HL-60/S4 treated with phorbol 12-myristate 13-acetate at 8.2 ng/mL for 4 days and 3 days (cell line): Measurements from ENCODE around the gene TMEM271.
"Not testable (repeated sequence)": the region's sequence is repeated elsewhere in the genome, so short reads cannot be mapped to it uniquely, and the experiment has no call there.

ENCODE experiments used
- in situ Hi-C: fragments of 300-500 bp; cut with MboI; formaldehyde crosslinking; loops from 2 replicates; pipeline ENCODE4 v1.15.0; 2022; ENCODE audit warnings: low sequenced_read_pairs

The TMEM271 gene

DNA sequence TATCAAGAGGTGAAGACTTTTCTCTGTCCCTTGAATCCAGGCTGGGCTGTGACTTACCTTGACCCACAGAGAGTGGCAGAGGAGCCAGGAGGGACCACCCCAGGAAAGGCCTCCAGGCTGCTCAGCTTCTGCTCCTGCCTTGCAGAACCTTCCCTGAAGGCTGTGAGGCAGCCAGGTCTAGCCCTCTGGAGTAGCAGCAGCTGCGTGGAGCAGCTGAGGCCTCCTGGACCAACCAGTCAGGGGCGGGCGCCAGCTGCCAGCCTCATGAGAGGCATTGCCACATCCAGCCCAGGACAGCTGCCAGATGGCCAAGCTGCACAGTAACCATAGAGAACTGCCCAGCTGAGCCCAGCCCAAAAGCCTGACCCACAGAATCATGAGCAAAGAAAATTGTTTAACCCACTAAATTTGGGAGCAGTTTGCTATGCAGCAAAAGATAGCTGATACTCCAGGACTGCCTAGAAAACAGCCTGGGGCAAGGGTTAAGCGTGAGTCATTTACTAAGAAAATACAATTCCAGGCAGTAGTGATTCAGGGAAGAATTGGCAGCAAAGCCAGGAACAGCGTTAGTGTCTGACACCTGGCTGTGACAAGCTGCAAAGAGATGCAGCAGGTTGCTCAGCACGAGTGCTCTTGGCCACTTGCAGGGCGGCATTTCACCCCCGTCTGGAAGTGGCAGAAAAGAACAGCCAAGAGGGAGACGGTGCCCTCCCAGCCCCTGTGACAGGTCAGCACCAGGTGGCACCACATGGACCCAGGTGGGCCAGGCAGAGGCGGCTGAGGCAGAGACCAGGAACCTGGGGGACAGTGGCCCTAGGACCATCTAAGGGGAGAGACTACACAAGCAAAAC, 34.5 kb upstream of the TMEM271 start:
- in situ Hi-C loops = no loop called here

DNA sequence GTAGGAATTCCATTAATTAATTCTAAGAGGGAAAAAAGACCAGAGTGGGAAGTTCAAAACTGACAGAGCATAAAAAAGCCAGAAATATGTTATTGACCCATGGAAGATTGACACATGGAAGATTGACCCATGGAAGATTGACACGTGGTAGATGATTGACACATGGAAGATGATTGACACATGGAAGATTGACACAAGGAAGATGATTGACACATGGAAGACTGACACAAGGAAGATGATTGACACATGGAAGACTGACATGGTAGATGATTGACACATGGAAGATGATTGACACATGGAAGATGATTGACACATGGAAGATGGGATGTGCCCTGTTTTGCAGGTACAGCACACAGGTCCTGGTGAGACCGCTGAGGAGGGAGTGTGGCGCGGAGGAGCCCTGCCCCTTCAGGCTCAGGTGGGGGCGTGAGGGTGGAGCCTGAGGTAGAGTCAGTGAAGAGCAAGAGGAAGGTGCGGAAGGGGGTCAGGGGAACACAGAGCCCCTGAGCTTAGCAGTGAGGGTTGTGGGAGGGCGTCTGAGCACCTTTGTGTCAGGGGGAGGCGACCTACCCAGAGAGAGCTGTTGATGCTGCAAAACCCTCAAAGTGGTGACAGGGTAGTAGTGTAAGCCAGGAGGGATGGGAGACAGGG, 33.4 kb upstream of the TMEM271 start:
- in situ Hi-C loops = no loop called here

DNA sequence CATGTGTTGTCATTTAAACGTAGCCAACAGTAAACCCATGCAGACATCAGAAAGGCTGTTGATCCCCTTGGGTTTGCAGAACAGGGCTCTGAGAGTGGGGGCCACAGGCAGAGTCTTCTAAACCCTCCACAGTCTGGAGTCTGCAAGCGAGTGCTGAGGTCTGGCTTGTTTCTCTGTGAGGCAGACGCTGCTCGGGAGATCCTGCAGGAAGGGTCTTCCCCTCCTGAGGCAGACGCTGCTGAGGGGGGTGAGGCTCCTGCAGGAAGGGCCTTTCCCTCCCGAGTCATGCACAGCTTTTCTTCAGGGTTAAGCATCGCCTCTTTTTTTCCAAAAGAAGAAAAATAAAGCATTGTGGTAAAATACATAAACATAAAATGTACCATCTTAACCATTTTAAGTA, 32.1 kb upstream of the TMEM271 start:
- in situ Hi-C loops = no loop called here

DNA sequence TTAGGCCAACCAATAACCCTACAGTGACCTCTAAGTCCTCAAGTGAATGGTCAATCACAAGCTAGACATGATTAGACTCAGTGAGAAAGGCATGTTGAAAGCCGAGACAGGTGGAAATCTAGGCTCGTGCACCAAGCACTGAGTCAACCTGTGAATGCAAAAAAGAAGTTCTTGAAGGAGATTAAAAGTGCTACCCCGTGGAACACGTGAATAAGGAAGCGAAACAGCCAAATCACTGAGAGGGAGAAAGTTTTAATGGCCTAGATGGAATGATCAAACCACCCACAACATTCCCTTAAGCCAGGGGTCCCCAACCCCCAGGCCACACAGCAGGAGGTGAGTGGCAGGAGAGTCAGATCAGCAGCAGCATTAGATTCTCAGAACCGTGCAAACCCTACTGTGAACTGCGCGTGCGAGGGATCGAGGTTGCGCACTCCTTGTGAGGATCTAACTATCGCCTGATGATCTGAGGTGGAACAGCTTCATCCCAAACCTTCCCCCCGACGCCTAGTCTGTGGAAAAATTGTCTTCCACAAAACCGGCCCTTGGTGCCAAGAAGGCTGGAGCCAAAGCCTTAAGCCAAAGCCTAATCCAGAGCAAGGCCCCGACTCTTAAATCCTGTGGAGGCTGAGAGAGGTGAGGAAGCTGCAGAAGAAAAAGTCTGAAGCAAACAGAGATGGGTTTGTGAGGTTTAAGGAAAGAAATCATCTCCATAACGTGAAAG, 29.8 kb upstream of the TMEM271 start:
- in situ Hi-C loops = no loop called here

DNA sequence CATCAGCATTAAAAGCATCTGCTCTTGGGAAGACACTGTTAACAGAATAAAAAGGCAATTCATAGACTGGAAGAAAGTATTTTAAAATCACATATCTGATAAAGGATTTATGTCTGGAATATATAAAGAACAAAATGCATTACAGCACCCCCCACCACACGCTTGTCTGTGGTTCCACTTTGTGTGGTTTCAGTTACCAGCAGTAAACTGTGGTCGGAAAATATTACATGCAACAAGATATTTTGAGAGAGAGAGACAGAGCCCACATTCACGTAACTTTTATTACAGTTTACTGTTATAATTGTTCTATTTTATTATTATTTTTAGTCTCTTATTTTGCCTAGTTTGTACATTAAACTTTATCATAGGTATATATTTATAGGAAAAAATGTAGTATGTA, 28.0 kb upstream of the TMEM271 start:
- in situ Hi-C loops = no loop called here

DNA sequence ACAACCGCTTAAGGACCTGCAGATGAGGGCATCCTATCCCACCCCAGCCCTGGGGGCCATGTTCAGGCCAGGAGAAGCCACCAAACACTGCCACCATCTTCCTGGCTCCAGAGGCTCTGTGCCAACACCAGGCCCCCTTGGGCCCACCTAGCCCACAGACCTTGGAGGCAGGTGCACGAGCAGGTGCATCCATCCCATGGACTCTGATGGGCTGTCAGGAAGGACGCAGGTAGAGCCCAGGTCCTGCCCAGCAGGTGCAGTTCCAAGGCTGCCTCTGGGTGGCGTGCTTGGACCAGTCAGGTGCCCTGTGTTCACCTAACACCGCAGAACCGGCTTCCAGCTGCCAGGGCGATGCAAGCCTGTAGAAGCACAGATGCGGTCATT, 26.5 kb upstream of the TMEM271 start:
- in situ Hi-C loops = no loop called here

DNA sequence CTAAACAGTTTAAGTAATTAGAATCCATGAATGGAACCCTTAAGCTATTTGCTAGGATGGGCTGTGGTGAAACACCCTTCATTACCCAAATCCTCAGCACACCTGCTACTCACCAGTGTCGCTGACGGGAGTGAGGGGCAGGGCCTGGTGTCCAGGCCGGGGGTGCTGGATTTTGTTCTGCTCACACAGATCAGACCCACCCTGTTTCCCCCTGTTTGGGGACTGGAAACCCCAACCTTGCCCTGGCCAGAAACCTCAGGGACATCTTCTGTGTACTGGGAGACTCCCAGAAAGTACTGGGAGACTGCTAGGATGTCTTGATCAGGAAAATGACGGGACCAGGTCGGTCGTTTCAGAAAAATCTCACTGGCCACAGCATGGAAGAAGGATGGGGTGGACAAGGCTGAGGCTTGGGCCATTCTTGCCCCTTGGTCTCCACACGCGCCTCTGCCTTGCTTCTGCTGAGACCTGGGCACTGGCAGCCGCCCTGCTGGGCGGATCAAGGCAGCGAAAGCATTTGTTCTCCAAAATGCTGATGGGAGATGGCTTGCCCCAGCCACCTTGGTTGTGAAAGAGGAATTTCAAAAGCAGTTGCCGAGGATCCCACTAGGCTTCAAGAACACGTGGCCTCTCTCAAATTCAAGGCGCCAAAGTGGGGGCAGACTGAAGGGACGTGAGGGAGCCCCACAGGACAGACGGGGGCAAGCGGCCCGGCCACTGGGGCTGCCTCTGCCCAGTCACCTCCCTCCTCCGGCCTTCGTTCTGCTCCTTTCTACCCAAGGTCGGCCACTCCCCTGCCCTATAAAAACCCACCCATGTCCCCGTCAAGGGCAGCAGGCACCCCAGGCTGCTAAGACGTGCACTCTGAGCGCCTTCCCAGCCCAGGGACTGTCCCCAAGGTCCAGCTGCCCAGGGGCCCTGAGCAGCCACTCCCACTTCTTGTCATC, 25.8 kb upstream of the TMEM271 start:
- in situ Hi-C loops = no loop called here

DNA sequence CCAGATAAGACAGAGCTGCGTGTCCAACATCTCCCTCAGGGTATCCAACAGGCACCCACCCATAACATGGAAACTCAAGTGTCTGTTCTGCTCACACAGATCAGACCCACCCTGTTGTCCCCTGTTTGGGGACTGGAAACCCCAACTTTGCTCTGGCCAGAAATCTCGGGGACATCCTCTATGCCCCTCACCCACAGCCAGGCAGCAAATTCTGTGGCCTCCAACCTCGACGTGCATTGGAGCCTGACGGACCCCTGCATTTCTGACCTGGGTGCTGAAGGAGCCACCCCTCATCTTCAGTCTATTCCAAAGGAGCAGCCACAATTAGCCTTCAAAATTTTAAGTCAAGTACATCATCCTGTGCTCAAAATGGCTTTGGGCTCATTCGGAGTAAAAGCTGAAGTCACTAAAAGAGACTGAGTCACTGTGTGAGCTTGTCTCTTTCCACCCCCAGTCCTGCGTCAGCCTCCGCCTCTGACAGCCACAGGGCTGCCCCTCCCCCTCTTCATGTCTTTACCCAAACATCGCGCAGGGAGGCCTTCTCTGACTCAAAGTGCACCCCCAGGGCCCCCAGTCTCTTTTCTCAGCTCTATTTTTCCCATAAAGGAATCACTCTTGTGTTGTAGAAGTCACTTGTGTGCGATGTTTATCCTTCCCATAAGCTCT, 24.9 kb upstream of the TMEM271 start:
- in situ Hi-C loops = no loop called here

DNA sequence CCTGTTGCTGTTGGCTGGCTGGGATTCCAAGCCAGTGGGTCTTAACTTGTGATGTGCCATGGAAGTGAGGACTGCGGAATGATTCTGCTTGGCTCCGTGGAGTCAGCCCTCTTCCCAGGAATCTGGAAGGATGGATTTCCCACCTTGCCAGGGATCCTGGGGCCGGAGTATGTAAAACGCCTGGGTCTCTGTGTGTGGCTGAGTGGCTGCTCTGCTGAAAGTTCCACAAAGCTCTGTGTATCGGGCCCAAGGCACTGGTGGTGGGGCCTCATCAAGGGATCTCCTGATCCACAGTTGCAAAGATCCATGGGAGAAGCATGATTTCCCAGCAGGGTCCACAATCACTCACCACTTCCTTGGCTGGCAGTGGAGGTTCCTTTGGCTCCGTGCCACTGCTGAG, 24.1 kb upstream of the TMEM271 start:
- in situ Hi-C loops = no loop called here

DNA sequence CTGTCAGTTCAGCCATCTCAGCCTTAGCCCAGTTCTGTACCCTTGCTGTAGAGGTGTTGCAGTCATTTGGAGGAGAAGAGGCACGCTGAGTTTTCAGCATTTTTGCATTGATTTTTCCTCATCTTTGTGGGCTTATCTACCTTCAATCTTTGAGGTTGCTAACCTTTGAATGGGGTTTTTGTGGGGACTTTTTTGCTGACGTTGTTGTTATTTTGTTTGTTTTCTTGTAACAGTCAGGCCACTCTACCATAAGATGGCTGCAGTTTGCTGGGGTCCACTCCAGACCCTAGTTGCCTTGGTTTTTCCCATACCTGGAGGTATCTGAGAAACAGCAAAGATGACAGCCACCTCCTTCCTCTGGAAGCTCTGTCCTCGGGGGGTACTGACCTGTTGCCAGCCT, 22.8 kb upstream of the TMEM271 start:
- in situ Hi-C loops = no loop called here

DNA sequence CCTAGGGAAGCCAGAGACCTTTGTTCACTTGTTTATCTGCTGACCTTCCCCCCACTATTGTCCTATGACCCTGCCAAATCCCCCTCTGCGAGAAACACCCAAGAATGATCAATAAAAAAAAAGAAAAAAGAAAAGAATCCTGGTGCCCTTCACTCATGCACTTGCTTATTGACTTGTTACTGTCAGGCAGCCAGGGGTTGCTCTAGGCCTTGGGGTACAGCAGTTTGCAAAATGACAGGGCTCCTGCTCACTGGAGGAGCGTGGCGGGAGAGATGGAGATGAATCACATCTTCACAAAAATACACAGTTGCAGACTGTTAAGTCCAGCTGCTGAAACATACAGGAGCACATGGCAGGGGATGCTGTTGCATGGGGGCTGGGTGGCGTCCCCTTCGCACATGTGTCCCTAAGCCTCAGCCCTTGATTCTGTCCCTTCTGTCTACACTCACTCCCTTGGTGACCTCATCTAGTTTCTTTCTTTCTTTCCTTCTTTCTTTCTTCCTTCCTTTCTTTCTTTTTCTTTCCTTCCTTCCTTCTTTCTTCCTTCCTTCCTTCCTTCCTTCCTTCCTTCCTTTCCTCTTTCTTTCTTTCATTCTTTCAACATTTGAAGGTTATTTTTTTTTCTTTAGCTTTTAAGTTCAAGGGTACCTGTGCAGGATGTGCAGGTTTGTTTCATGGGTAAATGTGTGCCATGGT, 16.9 kb upstream of the TMEM271 start:
- in situ Hi-C loops = no loop called here

DNA sequence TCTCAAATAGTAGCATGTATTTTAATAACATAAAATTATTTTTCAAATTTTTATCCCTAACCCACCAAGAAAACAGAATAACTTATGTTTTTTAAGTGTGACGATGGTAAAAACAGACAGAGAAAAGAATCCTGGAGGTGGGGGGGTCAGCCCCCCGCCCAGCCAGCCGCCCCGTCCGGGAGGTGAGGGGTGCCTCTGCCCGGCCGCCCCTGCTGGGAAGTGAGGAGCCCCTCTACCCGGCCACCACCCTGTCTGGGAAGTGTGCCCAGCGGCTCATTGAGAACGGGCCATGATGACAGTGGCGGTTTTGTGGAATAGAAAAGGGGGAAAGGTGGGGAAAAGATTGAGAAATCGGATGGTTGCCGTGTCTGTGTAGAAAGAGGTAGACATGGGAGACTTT, 16.1 kb upstream of the TMEM271 start:
- in situ Hi-C loops = not testable (repeated sequence)

DNA sequence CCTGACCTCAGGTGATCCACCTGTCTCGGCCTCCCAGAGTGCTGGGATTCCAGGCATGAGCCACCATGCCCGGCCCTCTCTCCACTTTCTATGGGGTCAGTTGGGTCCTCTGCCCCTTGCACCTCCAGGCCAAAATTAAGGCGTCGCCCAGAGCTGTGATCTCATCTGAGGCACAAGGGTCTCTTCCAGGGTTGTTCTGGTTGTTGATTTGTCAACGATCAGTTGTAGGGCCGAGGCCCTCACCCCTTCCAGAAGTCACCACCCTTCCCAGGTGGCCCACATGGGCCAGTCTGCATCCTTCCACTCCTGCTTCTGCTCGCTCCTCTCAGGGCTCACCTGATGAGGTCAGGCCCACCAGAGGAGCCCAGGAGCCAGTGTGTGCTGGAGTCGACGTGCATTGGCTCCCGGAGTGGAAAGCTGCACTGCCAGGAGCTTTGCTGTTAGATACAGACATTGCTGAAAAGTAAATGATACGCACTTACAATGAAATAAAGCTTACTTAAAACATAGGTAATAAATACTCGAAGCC, 14.3 kb upstream of the TMEM271 start:
- in situ Hi-C loops = no loop called here

DNA sequence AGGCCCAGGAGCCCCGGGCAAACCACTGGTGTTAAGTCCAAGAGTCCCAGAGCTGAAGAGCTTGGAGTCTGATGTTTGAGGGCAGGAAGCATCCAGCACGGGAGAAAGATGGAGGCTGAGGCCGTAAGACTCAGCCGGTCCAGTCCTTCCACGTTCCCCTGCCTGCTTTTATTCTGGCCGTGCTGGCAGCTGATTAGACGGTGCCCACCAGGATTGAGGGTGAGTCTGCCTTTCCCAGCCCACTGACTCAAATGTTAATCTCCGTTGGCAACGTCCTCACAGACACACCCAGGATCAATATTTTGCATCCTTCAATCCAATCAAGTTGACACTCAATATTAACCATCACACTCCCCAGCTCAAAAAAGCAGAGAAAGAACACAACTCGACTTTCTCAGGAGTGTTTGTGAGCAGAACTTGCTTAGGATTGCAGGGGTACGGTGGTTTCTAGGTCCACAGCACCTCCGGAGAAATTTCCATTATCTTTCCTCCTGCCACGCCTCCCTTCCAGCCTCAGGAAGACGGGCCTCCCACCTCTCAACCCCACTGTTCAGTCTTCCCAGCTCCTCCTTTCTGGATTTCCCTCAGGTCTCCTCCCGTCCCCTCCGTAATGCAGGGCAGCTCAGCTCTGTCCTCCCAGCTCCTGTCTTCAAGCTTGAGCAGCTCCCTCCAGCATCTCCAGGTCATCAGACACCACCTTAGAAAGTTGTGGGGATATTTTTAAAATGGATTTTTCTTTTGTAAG, 13.3 kb upstream of the TMEM271 start:
- in situ Hi-C loops = no loop called here

DNA sequence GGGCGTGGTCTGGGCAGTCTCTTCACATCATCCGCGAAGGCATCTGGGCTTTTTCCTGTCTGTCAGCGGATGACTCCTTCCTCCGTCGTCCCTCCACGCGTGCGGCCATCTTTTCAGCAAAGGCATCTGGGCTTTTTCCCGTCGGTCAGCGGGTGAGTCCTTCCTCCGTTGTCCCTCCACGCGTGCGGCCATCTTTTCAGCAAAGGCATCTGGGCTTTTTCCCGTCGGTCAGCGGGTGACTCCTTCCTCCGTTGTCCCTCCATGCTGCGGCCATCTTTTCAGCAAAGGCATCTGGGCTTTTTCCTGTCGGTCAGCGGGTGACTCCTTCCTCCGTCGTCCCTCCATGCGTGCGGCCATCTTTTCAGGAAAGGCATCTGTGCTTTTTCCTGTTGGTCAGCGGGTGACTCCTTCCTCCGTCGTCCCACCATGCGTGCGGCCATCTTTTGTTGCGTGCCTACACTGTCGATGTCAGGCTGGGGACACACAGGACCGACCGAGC, 12.3 kb upstream of the TMEM271 start:
- in situ Hi-C loops = no loop called here

DNA sequence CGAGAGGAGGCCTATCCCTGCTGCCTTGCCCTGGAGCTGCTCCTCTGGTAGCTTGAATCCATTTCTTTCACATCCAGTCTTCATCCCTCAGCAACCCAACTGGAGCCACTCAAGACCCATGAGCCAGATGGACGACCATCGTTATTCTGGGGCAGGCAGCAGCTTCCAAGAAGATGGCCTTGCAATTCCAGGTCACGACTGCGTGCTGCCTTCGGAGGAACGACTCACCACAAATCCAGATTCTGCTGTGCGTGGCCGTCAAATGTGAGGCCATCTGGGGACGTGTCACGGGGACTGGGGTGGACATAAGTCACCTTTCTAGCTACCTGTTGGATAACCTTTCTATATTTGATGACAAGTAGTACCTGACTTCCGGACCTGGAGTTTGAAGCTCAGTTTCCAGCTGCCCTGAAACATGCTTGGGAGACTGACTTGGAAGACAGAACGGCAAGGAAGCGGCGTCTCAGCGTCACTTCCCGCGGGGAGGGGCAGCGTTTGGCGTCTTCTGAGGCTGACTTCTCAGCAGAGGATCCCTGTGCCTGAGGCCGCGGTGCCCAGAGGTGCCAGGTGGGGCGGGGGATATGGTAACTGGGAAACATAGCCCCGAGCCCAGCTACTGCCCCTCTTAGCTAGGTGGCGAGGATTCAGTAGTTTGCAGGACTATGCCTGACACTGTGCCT, 11.7 kb upstream of the TMEM271 start:
- in situ Hi-C loops = no loop called here

DNA sequence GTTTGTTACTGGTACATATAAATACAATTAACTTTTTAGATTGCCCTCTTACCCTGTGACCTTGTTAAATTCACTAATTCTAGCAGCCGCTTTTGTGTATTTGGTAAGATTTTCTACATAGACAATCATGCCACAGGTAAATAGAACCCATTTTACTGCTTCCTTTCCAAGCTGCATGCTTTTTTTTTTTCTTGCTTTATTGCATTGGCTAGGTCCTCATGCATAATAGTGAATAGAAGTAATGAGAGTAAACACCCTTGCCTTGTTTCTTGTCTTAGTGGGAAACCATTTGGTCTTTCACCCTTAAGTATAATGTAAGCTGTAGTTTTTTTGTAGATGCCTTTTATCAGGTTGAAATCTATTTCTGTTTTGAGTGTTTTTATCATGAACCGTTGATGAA, 7.7 kb upstream of the TMEM271 start:
- in situ Hi-C loops = no loop called here

DNA sequence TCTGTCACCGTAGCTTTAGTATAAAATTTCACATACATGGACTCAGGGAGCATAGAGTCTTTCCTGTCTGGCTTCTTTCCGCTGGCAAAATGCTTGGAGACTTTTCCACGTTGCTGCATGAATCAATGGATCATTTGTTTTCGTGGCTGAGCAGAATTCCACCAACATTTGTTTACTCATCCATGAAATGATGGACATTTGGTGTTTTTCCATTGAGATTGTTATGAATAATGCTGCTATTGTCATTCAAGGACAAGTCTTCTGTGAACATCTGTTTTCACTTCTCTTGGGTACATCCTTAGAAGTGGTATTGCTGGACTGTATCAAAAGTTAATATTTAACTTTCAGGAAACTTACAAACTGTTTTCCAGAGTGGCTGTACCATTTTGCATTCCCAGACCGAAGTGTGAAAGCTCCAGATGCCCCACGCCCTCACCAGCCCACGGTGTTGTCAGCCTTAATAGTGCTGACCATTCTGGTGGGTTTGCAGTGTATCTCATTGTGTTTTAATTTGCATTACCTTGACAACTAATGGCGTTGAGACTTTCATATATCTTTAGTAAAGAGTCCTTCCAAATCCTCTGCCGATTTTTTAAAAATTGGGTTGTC, 5.8 kb upstream of the TMEM271 start:
- in situ Hi-C loops = no loop called here
